GM19043 (cell line): Measurements from ENCODE around the gene TEDC1.

Experiments used
- ATAC-seq: cut with Tn5 transposase; IDR thresholded peaks from one replicate; pipeline ENCODE4 v1.9.1; 2021; ENCODE audit warnings: low read depth; ENCODE audit not compliant: unreplicated experiment

The TEDC1 gene

DNA sequence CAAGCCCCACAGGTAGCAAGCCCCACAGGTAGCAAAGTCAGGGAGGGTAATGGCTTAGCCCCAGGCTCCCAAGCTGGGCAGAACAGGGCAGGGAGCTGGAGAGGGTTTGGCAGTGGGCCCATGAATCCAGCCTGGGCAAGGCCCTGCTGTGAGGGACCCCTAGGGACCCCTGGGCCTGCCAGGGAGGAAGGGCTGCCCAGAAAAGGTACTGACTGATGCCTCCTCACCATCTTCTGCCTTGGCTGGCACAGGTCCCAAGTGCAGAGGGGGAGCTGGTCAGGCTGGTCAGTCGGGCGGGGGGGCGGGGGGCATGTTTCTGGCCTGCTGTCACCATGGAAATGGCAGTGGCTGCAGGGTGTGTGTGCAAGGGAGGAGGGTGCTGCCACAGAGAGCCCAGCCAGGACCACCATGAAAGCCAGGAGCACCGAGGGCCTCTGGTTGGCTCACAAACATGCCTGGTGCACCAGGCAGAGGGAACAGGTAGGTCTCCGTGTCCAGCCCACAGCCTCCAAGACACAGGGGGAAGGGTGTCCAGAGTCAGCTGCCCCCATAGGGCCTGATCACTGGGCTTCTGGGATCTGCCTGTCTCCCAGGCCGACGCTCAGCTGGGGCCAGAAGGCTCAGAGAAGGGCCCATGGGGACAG, 17.9 kb upstream of the TEDC1 start:
- no peak for ATAC-seq

DNA sequence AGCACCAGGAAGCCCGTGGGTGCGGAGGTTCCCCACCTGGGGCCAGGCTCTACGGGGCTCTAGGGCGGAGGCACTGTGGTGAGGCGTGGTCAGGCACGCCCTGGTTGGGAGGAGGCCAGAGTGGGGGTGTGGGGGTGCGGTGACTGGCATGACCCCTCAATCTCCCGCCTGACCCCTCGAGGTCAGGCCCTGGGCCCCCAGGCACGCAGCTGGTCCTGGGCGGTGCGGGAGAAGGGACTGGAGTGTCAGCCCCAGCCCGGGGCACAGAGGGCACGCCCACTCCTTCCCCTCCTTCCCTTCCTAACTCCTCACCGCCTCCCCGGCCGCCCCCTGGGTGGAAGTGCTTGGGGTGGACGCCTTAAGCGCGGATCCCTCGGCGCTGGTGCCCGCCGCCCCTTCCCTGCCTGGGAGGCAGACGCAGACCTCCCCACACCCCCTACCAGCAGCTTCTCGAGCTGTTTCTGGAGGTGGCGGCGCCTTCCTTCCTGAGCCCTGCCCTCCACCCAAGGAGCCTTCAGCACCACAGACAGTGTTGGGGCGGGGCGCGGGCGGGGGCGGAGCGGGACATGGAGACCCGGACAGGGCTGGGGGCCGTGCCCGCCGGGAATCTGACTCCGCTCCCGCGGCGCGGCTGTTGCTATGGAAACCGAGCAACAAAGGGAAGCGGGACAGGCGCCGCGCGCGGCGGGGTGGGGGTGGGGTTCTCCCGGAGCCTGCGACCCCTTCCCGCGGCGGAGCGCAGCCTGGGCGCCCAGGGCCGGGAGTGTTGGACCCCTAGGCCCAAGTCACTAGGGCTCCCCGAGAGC, 17.2 kb upstream of the TEDC1 start:
- no peak for ATAC-seq

DNA sequence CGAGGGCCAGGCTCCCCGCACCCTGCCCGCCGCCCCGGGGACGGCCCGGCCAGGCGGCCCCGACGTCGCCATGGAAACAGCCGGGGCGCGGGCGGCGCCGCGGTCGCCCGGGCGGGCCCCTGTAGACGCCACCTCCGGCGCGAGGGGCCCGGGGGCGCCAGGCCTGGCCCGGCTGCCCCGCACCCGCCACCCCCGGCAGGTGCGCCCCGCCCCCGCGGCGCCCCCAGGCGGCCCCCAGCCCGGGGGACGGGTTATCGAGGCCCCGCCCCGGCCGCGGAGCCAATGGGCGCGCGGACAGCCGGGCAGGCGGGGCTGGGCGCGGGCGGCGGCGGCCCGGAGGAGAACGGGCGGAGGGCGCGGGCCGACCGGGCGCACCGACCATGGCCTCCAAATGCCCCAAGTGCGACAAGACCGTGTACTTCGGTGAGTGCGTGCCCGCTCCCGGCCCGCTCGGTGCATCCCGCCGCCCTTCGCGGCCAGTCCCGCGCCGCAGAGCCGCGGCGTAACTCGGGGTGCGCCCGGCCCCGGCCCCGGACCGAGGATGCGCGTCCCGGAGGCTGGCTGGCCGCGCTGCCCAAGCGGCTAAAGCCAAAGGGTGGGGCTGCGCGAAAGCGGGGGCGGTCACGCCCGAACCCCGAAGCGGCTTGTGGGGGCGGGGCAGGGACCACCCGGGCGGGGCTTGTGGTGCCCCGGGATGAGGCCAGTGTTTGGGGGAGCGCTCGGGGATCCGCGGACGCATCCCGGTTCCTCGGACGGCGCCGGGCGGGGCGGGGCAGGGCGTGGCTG, 16.4 kb upstream of the TEDC1 start, which contains the start of gene CRIP2:
TSS of gene CRIP2 (plus strand) at position 339 of the 786 bp plus-strand sequence. CDS start at position 381, 42 bp downstream.
- no peak for ATAC-seq

DNA sequence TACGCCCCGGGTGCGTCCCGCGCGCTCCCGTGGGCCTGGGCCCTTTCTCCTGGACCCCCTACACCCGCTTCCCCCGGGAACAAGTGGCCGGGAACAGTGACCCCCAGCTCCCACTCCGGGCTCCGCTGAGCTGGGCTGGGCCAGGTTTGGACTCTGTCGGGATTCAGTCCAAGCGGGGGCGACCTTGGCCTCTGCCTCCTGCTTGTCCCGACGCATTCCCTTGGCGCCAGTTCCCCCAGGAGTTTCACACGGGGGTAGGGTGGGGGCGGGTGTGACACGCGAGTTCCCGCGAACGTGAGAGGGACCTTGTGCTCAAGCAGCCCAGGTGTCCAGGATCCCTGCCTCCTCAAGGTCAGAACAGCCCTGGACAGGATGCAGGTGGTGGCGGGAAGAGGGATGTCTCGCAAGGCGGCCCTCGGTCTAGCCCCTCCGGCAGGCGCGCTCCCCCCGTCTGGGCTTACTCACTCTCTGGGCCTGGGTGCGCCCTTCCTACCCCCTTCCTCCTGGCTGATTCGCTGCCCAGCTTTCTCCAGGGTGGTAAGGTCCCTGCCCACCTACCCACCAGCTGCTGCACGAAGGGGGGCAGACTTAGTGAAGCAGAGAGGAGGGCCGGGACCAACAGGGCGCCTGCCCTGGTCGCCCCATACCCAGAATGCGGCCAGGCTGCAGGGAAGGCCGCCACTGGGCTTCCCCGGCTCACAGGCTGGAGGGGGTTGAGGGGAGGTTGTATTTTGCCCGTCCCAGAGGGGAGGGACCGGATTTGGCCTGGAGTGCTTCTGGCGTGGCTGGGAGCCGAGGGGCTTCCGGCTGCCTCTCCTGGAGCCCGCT, 15.6 kb upstream of the TEDC1 start:
- no peak for ATAC-seq

DNA sequence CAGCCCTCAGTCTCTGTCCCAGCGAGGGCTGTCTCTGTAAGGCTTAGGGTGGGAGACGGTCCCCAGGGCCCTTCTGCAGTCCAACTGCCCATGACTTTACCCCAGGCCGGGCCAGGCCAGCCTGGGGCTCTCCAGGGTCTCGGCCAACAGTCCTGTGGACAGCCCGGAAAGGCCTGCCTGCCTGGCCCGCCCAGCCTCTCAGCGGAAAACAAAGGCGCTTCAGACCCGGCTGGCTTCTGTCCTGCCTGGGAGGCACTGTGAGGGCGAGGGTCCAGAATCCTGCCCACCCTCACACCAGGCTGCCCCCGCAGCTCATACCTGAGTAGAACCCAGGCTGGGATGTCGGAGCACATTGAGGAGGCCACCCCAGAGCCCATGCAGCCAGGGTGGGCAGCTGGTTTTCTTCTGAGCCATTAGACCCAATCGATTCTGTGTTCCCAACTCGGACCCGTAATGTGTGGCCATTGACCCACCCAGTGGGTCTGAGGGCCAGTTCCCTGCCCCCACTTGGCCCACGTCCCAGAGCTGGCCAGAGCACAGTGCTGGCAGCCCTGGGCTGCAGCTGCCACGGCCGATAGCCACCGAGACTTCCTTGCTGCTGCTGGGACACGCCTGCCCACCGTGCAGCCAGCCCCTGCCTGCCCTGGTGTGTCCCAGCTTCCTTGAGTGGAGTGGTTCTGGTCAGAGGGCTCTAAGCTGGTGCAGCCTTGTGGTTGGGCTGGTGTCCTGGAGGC, 14.8 kb upstream of the TEDC1 start:
- ATAC-seq: no peak

DNA sequence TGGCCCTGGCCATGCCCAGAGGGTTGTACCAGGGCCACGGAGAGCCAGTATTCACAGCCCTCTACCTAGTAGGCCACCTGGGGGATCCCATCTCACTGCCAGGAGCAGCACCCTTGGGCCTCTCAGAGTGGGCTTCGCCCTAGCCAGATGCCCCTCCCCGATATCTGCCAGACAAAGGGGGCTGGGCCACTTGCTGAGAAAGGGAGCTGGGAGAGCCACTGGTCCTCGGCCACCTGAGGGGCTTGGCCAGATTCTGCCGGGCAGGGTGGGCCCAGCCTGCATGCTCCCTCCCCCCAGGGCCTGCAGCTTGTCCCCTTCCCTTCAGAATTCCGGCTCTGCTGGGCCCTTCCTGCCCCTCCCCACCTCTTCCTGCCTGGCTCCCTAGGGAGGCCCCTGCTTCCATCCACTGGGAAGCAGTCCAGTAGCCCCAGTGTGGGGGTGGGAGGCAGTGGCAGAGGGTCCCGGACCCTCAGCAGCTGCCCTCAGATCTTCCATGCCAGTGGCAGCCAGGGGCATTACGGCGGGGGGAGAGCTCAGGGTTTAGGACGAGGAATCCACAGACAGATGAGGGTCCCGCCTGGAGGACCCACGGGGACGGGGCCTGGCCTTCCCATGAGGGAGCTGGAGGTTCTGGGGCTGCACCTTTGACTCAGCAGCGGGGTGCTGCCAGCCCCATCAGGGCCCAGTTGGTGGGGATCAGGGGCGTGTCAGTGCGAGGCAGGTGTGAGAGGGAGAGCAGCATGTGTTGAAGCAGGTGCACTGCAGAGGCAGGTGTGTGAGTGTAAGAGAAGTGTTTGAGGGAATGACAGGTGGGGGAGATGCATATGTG, 14.0 kb upstream of the TEDC1 start:
- ATAC-seq: no peak

DNA sequence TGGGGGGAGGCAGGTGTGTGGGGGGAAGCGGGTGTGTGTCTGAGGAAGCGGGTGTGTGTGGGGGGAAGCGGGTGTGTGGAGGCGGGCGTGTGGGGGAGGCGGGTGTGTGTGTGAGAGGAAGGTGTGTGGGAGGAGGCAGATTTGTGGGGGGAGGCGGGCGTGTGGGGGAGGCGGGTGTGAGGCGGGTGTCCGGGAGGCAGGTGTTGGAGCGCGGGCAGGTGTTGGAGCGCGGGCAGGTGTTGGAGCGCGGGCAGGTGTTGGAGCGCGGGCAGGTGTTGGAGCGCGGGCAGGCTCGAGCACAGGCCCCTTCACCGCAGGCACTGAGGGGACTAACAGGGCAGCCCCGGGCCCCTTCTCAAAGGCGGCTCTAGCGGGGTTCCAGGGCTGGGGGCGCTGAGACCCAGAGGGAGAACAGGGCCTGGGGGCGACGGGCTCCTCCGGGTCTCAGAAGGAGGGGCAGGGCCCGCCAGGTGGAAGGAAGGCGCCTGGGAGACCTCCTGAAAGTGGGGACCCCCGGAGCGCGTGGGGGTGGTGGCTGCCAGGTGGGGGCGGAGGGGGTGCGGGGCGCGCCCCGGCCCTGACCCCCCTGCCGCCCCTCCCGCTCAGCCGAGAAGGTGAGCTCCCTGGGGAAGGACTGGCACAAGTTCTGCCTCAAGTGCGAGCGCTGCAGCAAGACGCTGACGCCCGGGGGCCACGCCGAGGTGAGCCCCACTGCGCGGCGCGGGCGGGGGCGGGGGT, 13.2 kb upstream of the TEDC1 start:
- no peak for ATAC-seq

DNA sequence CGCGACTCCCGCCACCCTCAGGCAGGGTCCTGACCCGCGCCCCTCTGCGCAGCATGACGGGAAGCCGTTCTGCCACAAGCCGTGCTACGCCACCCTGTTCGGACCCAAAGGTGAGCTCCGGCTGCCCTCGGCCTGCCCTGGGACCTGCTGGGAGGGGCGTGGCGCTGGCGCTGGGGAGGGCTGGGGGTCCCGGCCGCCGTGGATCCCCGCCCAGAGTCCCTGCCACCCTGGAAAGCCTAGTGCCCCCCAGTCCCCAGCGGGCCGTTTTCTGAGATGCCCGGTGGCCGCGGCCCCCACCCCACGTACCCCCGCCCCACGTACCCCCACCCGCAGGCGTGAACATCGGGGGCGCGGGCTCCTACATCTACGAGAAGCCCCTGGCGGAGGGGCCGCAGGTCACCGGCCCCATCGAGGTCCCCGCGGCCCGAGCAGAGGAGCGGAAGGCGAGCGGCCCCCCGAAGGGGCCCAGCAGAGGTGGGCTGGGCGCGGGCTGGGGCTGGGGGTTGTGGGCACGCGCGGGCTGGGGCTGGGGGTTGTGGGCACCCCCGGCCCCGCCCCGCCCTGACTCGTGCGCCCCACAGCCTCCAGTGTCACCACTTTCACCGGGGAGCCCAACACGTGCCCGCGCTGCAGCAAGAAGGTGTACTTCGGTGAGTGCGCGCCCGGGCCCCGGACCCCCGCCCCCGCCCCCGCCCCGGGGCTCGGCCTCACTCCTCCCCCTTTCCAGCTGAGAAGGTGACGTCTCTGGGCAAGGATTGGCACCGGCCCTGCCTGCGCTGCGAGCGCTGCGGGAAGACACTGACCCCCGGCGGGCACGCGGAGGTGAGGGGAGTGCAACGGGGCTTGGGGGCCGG, 12.4 kb upstream of the TEDC1 start:
- no peak for ATAC-seq

DNA sequence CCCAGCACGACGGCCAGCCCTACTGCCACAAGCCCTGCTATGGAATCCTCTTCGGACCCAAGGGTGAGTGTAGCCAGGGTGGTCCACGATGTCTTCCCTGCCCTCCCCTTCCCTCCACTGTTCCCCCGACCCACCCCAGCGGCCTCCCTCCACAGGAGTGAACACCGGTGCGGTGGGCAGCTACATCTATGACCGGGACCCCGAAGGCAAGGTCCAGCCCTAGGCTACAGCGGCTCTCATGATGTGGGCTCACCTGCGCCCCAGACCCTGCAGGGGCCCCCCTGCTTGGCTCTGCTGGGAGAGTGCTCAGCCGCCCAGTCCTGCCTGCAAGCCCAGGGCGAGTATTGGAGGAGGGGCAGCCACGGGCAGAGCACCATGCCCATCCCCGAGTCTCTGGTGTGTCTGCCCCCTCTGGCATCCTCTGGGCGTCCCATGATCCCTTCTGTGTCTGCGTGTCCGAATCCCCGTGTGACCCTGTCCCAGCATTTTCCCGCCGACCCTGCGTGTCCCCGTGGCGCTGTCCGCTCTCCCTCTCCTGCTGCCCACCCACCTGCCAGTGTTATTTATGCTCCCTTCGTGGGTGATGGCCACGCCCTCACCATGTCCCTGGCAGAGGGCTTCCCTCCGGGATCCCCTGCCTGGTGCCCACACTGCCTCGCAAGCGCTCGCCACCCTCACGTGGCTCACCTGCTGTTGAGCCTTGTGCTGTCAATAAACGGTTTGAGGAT, 11.5 kb upstream of the TEDC1 start:
- ATAC-seq: no peak

DNA sequence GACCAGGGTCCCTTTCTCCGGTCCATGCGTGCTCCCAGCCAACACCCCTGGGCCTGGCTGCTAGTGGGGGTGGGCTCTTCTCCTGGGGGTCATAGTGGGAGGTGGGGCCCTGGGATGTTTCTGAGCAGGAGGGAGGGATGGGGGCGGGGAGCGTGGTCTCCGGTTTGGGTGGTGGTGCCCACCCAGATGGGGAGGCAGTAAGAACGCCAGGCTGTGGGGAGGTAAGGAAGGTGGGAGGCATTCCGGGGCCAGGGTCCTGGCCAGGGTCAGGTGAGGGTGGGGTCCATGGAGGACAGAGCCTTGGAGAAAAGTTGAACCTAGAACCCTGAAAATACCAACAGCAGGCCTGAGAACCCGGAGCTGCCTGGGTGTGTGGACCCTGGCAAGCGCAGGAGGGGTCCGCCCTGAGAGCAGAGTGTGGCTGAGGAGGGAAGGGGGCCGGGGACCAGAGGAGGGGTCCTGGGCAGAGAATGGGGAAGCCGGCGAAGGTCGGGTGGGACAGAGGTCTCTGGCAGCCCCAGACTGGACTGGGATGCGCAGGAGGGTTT, 10.8 kb upstream of the TEDC1 start:
- no peak for ATAC-seq

DNA sequence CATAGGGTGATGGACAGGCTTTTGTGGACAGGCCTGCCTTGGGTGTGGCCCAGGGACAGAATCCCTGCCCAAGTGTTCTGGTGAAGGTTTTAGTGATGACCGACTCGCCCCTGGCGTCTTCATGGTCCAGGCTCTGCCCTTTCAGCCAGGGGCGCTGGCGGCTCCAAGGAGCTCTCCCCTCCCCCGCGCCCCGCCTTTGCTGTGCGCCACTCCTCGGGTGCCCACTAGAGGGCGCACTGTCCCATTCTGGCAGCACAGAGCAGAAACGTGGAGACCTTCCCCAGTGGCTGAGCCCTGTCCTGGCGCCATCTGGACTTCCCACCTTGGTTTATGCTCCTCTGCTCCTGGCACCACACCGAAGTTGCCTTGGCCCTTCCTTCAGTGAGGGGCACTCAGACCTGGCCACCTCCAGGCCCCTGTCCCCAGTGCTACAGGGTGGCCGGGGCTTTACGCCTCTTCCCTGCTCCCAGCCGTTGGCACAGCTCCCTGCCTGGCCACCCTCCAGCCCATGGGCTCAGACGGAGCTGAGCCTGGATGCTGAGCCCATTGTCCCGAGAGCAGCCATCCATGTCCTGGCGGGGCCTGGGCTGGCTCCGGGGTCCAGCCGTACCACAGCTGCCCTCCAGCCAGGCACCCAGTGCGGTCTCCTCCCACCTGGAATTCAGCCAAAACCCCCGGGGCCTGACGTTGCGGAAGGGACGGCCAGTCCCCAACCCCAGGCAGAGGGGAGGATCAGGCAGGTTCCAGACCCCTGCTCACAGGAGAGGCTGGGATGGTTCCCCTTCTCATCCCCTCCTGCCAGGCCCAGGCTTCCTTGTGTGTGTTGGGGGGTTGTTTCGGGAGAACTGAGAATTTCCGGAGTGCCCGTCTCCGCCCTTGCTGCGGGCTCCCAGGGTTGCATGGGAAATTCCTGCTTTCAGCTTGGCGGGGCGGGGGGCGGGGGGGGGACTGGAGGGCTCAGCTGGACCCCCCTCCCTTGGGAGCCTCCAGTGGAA, 9.9 kb upstream of the TEDC1 start:
- ATAC-seq: peak; percentile 42

DNA sequence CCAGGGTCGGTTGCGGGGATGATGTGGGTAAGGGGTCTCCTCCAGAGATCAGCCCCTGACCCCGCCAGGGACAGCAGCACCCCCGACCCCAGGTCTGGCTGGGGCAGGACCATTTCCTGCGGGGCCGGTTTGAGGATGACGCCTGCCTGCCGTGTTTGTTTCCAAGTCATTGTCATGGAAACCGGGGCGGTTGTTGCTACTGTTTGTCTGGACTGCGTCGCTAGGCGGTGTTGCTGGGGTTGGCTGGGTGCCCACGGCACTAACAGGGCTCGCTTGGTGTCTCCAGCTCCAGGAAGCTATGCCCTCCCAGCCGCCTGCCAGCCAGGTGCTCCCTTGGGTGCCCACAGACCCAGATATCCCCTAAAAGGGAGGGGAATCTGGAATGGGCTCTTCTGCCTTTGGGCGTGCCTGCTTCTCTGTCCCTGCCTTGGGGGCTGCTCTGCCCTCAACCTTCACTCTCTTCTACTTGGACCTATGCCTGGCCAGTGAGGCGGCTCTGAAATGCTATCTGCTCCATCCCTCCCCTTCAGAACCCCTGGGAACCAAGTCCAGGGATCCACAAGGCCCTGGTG, 9.1 kb upstream of the TEDC1 start:
- ATAC-seq: peak; percentile 55

DNA sequence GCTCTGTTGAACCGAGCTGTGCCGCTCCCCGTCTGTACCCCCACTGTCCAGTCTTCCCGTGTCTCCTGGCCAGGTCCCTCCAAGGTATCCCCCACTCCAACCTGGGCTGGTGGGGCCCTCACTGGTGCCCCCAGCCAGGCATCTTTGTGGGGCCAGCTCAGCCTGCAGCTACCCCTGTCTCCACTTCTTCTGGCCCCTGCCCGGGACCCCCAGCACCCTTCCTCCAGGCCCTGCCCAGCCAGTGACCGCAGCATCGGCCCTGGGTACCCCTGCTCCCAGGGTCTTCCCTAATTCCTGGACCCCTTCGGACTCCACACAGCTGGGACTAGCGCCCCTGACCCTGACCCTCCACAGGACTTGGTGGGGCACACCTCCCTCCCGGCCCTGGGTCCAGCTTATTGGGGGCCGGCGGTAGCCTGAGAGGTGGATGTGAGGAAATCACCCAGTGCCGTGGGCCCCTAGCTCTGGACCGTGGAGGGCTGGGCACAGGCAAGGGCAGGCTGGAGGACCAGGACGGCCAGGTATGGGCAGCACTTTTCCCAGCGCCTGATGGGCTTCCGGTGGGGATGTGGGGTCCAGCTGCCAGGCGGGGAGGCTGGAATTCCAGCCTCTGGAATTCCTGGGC, 8.4 kb upstream of the TEDC1 start:
- no peak for ATAC-seq

DNA sequence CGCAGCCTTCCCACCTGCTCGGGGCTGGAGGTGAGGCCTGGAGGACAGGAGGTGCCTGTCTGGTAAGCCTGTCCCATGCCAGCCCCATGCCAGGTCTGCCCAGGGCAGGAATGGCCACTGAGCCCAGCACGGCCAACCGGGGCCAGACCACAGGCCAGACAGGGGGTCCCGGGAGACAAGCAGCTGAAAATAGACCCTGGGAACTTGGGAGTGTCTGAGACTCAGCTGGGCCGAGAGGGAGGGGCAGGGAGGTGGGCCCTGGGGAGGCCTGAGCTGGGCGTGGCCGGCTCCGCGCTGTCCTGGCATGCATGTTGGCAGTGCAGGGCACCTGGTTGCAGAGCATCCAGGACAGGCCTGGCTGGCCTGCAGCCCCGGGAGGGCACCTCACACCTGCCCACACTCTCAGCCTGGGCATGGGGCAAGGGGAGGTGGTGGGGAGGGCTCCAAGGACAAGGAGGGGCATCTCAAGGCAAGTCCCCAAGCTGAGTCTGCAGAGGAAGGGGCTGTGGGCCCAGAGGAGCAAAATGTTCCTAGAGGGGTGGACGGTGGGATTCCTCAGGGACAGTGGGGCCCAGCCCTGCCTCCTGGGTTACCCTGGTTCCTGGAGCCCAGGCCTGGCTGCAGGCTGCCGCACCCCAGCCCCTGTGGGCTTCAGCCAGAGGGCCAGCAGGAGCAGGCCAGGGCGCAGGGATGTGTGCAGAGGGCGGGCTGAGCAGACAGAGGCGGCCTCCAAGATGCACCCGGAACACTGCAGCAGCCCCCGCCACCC, 7.6 kb upstream of the TEDC1 start:
- no peak for ATAC-seq
